Neural progenitor cell (in vitro differentiated cells): Measurements from ENCODE around the gene OR2AE1. TPM values are rescaled to one million over a fixed set of nuclear protein-coding genes. Genes with fewer than 3 reads are reported as not detected.

Experiments
- DNase-seq: peaks from one replicate; pipeline ENCODE4 v3.0.0-alpha.2; 2016; ENCODE audit warnings: low spot score
- H2AFZ ChIP-seq: fragments of 200-600 bp; sonication (generic); replicated peaks from 2 replicates; pipeline ENCODE4 v1.6.1; 2016; ENCODE audit warnings: antibody characterized with exemption
- H3F3A ChIP-seq: fragments of 200-600 bp; sonication (generic); 2 replicates; pipeline ENCODE4 v1.6.1; 2016; ENCODE audit warnings: antibody characterized with exemption, low read depth
- H3K27ac ChIP-seq: fragments of 200-600 bp; sonication (generic); 2 replicates; pipeline ENCODE4 v1.5.1; 2016; ENCODE audit warnings: mild to moderate bottlenecking
- H3K27me3 ChIP-seq: fragments of 200-600 bp; sonication (generic); 2 replicates; pipeline ENCODE4 v1.6.1; 2016; ENCODE audit warnings: mild to moderate bottlenecking, moderate library complexity
- H3K36me3 ChIP-seq: fragments of 200-600 bp; sonication (generic); 2 replicates; pipeline ENCODE4 v1.5.1; 2016
- H3K4me1 ChIP-seq: fragments of 200-600 bp; sonication (generic); 2 replicates; pipeline ENCODE4 v1.6.1; 2016; ENCODE audit warnings: mixed run types
- H3K4me2 ChIP-seq: fragments of 200-600 bp; sonication (generic); 2 replicates; pipeline ENCODE4 v1.6.1; 2016
- H3K4me3 ChIP-seq: fragments of 200-600 bp; sonication (generic); 2 replicates; pipeline ENCODE4 v1.5.1; 2016
- H3K79me2 ChIP-seq: fragments of 200-600 bp; sonication (generic); 2 replicates; pipeline ENCODE4 v1.6.1; 2016; ENCODE audit warnings: low read depth
- H3K9ac ChIP-seq: fragments of 200-600 bp; sonication (generic); 2 replicates; pipeline ENCODE4 v1.6.1; 2016
- H3K9me3 ChIP-seq: fragments of 200-600 bp; sonication (generic); 2 replicates; pipeline ENCODE4 v1.5.1; 2016; ENCODE audit warnings: low read depth
- H4K20me1 ChIP-seq: fragments of 200-600 bp; sonication (generic); 2 replicates; pipeline ENCODE4 v1.6.1; 2016; ENCODE audit warnings: low read depth
- H3K27ac Mint-ChIP-seq: 3 replicates; pipeline ENCODE4 v1.8.0; 2021; ENCODE audit warnings: mixed read lengths
- H3K27me3 Mint-ChIP-seq: 2 replicates; pipeline ENCODE4 v1.8.0; 2022; ENCODE audit warnings: low read depth, mild to moderate bottlenecking, inconsistent platforms, moderate library complexity, mixed read lengths; ENCODE audit not compliant: insufficient read depth
- H3K36me3 Mint-ChIP-seq: 3 replicates; pipeline ENCODE4 v1.8.0; 2021; ENCODE audit warnings: mixed read lengths
- H3K4me1 Mint-ChIP-seq: 3 replicates; pipeline ENCODE4 v1.8.0; 2021; ENCODE audit warnings: mixed read lengths
- H3K4me3 Mint-ChIP-seq: 3 replicates; pipeline ENCODE4 v1.8.0; 2021; ENCODE audit warnings: mild to moderate bottlenecking, moderate library complexity, mixed read lengths
- H3K9me3 Mint-ChIP-seq: 3 replicates; pipeline ENCODE4 v1.8.0; 2020; ENCODE audit warnings: mixed read lengths
- EZH2 ChIP-seq: fragments of 200-600 bp; sonication (generic); IDR thresholded peaks from 2 replicates; pipeline ENCODE4 v1.6.1; 2017; ENCODE audit warnings: antibody characterized with exemption, mild to moderate bottlenecking, moderate library complexity
- EZH2phosphoT487 ChIP-seq: fragments of 200-600 bp; sonication (generic); IDR thresholded peaks from 2 replicates; pipeline ENCODE4 v1.6.1; 2017; ENCODE audit warnings: antibody characterized with exemption
- total RNA-seq: library from RNA; depleted of rRNA; stranded (reverse); fragments of >200 nt; gene quantifications from 2 replicates; pipeline ENCODE4 v1.2.3, GENCODE V29; 2015; ENCODE audit warnings: low replicate concordance
- TF ChIP-seq, protein P1 (sequence below): fragments of 200-600 bp; sonication (generic); IDR thresholded peaks from 2 replicates; pipeline ENCODE4 v1.5.1; 2017; ENCODE audit warnings: antibody characterized with exemption, mild to moderate bottlenecking

OR2AE1 gene
- total RNA-seq, 1 donor from 2014 or later: not detected

GRCh38 chr7:99848420-99849216 lies 28.2 kb downstream of the OR2AE1 start:
- TF ChIP-seq, protein P1, sequence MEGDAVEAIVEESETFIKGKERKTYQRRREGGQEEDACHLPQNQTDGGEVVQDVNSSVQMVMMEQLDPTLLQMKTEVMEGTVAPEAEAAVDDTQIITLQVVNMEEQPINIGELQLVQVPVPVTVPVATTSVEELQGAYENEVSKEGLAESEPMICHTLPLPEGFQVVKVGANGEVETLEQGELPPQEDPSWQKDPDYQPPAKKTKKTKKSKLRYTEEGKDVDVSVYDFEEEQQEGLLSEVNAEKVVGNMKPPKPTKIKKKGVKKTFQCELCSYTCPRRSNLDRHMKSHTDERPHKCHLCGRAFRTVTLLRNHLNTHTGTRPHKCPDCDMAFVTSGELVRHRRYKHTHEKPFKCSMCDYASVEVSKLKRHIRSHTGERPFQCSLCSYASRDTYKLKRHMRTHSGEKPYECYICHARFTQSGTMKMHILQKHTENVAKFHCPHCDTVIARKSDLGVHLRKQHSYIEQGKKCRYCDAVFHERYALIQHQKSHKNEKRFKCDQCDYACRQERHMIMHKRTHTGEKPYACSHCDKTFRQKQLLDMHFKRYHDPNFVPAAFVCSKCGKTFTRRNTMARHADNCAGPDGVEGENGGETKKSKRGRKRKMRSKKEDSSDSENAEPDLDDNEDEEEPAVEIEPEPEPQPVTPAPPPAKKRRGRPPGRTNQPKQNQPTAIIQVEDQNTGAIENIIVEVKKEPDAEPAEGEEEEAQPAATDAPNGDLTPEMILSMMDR: no peak
- no peak for TF ChIP-seq EZH2
- no peak for TF ChIP-seq EZH2phosphoT487
- Histone ChIP-seq H3K36me3 (no peaks in the 10 kb centered on the region), H2AFZ (no peak overlapping the region), H3K9me3 (no peaks in the 10 kb centered on the region), H3K27me3 (no peaks in the 10 kb centered on the region), H3K9ac (no peak overlapping the region), H3K4me1 (no peaks in the 10 kb centered on the region), H4K20me1 (no peaks in the 10 kb centered on the region), H3K4me3 (no peak overlapping the region), H3F3A (no peaks in the 10 kb centered on the region), H3K27ac (no peak overlapping the region), H3K4me2 (no peak overlapping the region), H3K79me2 (no peaks in the 10 kb centered on the region)
- Mint-ChIP-seq H3K4me1 (no peaks in the 10 kb centered on the region), H3K27ac (no peak overlapping the region), H3K36me3 (no peaks in the 10 kb centered on the region), H3K4me3 (no peak overlapping the region), H3K27me3 (no peaks in the 10 kb centered on the region), H3K9me3 (no peaks in the 10 kb centered on the region)
- no peak for DNase-seq

- no peak for DNase-seq
- Histone ChIP-seq H3K9ac (no peak overlapping the region), H3K9me3 (no peaks in the 10 kb centered on the region), H2AFZ (no peak overlapping the region), H3F3A (no peaks in the 10 kb centered on the region), H3K27me3 (no peaks in the 10 kb centered on the region), H4K20me1 (no peaks in the 10 kb centered on the region), H3K27ac (no peak overlapping the region), H3K4me1 (peaks cover 6% of the 10 kb centered on the region), H3K79me2 (no peaks in the 10 kb centered on the region), H3K36me3 (no peaks in the 10 kb centered on the region), H3K4me3 (no peak overlapping the region), H3K4me2 (no peak overlapping the region)
- no peaks in the 10 kb centered on the region for H3K27me3 Mint-ChIP-seq
- no peak for TF ChIP-seq EZH2phosphoT487
- H3K36me3 Mint-ChIP-seq: no peaks in the 10 kb centered on the region
- H3K4me3 Mint-ChIP-seq: no peak overlapping the region
- no peaks in the 10 kb centered on the region for H3K9me3 Mint-ChIP-seq
- H3K4me1 Mint-ChIP-seq: peaks cover 2% of the 10 kb centered on the region
- H3K27ac Mint-ChIP-seq: no peak overlapping the region
Measured at GRCh38 chr7:99844328-99844727, 32.5 kb downstream of the OR2AE1 start.

GRCh38 chr7:99843808-99844207 lies 33.0 kb downstream of the OR2AE1 start:
- Mint-ChIP-seq H3K9me3 (no peaks in the 10 kb centered on the region), H3K27ac (no peak overlapping the region), H3K27me3 (no peaks in the 10 kb centered on the region), H3K4me3 (no peak overlapping the region), H3K36me3 (no peaks in the 10 kb centered on the region), H3K4me1 (peaks cover 2% of the 10 kb centered on the region)
- Histone ChIP-seq H4K20me1 (no peaks in the 10 kb centered on the region), H3K27ac (no peak overlapping the region), H3K4me2 (no peak overlapping the region), H2AFZ (no peak overlapping the region), H3K9ac (no peak overlapping the region), H3K79me2 (no peaks in the 10 kb centered on the region), H3K4me1 (peaks cover 9% of the 10 kb centered on the region), H3K27me3 (no peaks in the 10 kb centered on the region), H3K9me3 (no peaks in the 10 kb centered on the region), H3K4me3 (no peak overlapping the region), H3K36me3 (no peaks in the 10 kb centered on the region), H3F3A (no peaks in the 10 kb centered on the region)
- TF ChIP-seq, protein P1: no peak
- TF ChIP-seq EZH2 (no peak), EZH2phosphoT487 (no peak)
- no peak for DNase-seq

DNA sequence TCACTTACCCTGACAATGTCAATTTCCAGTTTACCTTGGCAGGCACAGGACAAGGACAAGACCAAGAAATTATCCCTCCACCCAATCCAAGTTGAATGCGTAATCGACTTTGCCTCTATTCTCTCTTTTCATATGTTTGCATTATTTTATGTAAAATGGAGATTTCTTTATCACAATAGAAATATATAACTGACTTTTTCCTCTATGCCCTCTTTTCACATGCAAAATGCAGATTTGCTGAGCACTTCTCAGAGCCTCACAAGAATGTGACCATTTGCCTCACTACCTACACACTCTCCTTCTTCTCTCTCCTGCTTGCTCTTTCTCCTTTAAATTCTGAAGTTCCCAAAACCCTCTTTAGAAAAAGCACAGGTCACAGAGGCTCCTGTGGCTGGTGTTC lies 33.9 kb downstream of the OR2AE1 start:
- Histone ChIP-seq H4K20me1 (no peaks in the 10 kb centered on the region), H3K27me3 (no peaks in the 10 kb centered on the region), H3K79me2 (no peaks in the 10 kb centered on the region), H3F3A (no peaks in the 10 kb centered on the region), H2AFZ (no peak overlapping the region), H3K27ac (no peak overlapping the region), H3K4me2 (no peak overlapping the region), H3K9me3 (no peaks in the 10 kb centered on the region), H3K9ac (no peak overlapping the region), H3K36me3 (no peaks in the 10 kb centered on the region), H3K4me1 (peaks cover 9% of the 10 kb centered on the region), H3K4me3 (no peak overlapping the region)
- Mint-ChIP-seq H3K27ac (no peak overlapping the region), H3K4me3 (no peak overlapping the region), H3K9me3 (no peaks in the 10 kb centered on the region), H3K36me3 (no peaks in the 10 kb centered on the region), H3K4me1 (peaks cover 2% of the 10 kb centered on the region), H3K27me3 (no peaks in the 10 kb centered on the region)
- DNase-seq: no peak
- TF ChIP-seq, protein P1: no peak
- TF ChIP-seq EZH2: no peak
- TF ChIP-seq EZH2phosphoT487: no peak
